Mesothelial cell of epicardium (in vitro differentiated cells): ENCODE results near the gene ZFAND6. TPM values are rescaled to one million over a fixed set of nuclear protein-coding genes. Genes with fewer than 3 reads are reported as not detected.

Source experiments
- DNase-seq, 2 experiments: peaks; one replicate each; pipeline ENCODE4 v3.0.0; 2021; ENCODE audit warnings: low spot score in 2 of 2; ENCODE audit not compliant: unreplicated experiment in 2 of 2
- H3K27ac Mint-ChIP-seq: 2 replicates; pipeline ENCODE4 v1.8.0; 2021; ENCODE audit warnings: mixed read lengths
- H3K27me3 Mint-ChIP-seq: 2 replicates; pipeline ENCODE4 v1.8.0; 2021; ENCODE audit warnings: low read depth, mixed read lengths
- H3K36me3 Mint-ChIP-seq: 2 replicates; pipeline ENCODE4 v1.8.0; 2021; ENCODE audit warnings: mixed read lengths
- H3K4me1 Mint-ChIP-seq: 2 replicates; pipeline ENCODE4 v1.8.0; 2021; ENCODE audit warnings: mixed read lengths
- H3K4me3 Mint-ChIP-seq: 2 replicates; pipeline ENCODE4 v1.8.0; 2021; ENCODE audit warnings: mild to moderate bottlenecking, moderate library complexity, mixed read lengths
- H3K9me3 Mint-ChIP-seq: 2 replicates; pipeline ENCODE4 v1.8.0; 2021; ENCODE audit warnings: mixed read lengths
- CTCF ChIP-seq: fragments of 200-600 bp; sonication (generic); IDR thresholded peaks from one replicate; pipeline ENCODE4 v1.5.0; 2021; ENCODE audit warnings: antibody characterized with exemption; ENCODE audit not compliant: unreplicated experiment
- total RNA-seq: library from RNA; stranded (reverse); gene quantifications from 3 replicates; pipeline ENCODE4 v1.2.1, GENCODE V29; 2021

Gene ZFAND6
- total RNA-seq, 1 donor from 2014 or later: 88.8 TPM

DNA sequence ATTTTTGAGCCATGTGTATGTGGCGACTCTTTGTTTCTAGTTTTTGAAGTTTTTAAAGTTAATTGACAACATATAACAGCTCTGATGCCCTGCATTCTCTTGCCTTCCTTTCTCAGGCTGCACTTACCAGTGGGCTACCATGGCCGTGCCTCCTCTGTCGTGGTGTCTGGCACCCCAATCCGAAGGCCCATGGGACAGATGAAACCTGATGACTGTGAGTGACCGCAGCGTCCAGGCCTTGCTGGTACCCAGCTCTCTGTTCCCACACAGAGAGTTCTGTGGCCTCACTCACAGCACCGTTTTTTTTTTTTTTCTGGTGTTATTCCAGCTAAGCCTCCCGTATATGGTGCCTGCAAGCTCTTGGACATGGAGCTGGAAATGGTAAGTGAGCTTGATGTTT is 108.5 kb downstream of the ZFAND6 start:
- DNase-seq: no peak
- no peaks in the 10 kb centered on the region for H3K27me3 Mint-ChIP-seq
- H3K4me3 Mint-ChIP-seq: no peak overlapping the region
- TF ChIP-seq CTCF: no peak
- no peak overlapping the region for H3K27ac Mint-ChIP-seq
- no peaks in the 10 kb centered on the region for H3K9me3 Mint-ChIP-seq
- no peaks in the 10 kb centered on the region for H3K4me1 Mint-ChIP-seq
- peaks cover 35% of the 10 kb centered on the region for H3K36me3 Mint-ChIP-seq

DNA sequence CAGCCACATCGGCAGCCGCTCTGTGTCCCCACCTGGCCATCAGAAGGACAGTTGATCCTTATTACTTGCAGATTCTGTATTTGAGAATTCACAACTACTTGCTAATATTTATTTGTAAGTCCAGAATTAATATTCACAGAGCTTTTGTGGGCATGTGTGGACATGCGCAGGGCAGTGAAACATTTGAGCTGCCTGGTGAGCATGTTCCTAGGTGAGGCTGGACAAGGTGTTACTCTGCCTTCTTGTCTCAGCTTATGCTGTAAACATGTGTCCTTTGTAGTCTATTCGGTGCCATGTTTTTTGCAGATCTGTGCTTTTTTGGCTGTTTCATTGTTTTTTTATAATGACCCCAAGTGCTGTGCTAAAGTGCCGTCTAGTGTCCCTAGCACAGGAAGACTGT is 108.9 kb downstream of the ZFAND6 start:
- H3K9me3 Mint-ChIP-seq: no peaks in the 10 kb centered on the region
- H3K27me3 Mint-ChIP-seq: no peaks in the 10 kb centered on the region
- no peak for DNase-seq
- H3K36me3 Mint-ChIP-seq: peaks cover 35% of the 10 kb centered on the region
- no peak overlapping the region for H3K4me3 Mint-ChIP-seq
- no peaks in the 10 kb centered on the region for H3K4me1 Mint-ChIP-seq
- TF ChIP-seq CTCF: no peak
- H3K27ac Mint-ChIP-seq: no peak overlapping the region

GRCh38 chr15:80169768-80170357 is 110.4 kb downstream of the ZFAND6 start:
- TF ChIP-seq CTCF: no peak
- Mint-ChIP-seq H3K4me3 (no peak overlapping the region), H3K27ac (no peak overlapping the region), H3K27me3 (no peaks in the 10 kb centered on the region), H3K9me3 (no peaks in the 10 kb centered on the region), H3K36me3 (peaks cover 29% of the 10 kb centered on the region), H3K4me1 (no peaks in the 10 kb centered on the region)
- DNase-seq: no peak

DNA sequence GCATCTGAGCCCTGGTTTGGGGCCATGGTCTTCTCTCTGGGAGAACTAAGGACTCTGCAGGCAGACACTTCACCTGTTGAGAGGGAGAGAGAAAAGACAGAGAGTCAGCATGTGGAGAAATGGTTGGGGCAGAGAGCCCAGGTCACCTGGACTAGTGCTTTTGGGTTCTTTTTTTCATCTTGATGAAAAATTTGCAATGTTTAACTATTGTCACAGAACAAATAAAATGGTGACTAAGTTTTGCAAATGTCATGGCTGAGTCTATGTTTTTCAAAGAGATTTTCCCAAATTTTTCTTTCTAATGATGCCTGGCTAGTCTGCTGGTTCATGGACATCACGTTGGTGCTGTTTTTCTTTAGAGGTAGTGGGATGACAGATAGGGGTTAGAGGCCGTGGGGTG is 111.1 kb downstream of the ZFAND6 start:
- Mint-ChIP-seq H3K36me3 (peaks cover 33% of the 10 kb centered on the region), H3K27me3 (no peaks in the 10 kb centered on the region), H3K27ac (no peak overlapping the region), H3K4me1 (no peaks in the 10 kb centered on the region), H3K9me3 (no peaks in the 10 kb centered on the region), H3K4me3 (no peak overlapping the region)
- no peak for TF ChIP-seq CTCF
- DNase-seq: no peak

GRCh38 chr15:80171787-80172186 is 112.3 kb downstream of the ZFAND6 start:
- no peak for TF ChIP-seq CTCF
- Mint-ChIP-seq H3K36me3 (peaks cover 40% of the 10 kb centered on the region), H3K4me1 (no peaks in the 10 kb centered on the region), H3K27ac (no peak overlapping the region), H3K4me3 (no peak overlapping the region), H3K9me3 (no peaks in the 10 kb centered on the region), H3K27me3 (no peaks in the 10 kb centered on the region)
- DNase-seq: no peak

- no peaks in the 10 kb centered on the region for H3K4me1 Mint-ChIP-seq
- DNase-seq: no peak
- no peaks in the 10 kb centered on the region for H3K9me3 Mint-ChIP-seq
- H3K27me3 Mint-ChIP-seq: no peaks in the 10 kb centered on the region
- no peak overlapping the region for H3K4me3 Mint-ChIP-seq
- H3K27ac Mint-ChIP-seq: no peak overlapping the region
- H3K36me3 Mint-ChIP-seq: peaks cover 40% of the 10 kb centered on the region
- TF ChIP-seq CTCF: no peak
Measured at GRCh38 chr15:80172401-80172800, 112.9 kb downstream of the ZFAND6 start.
